ENCODE measurements around the gene RPS8. TPM values are rescaled to one million over a fixed set of nuclear protein-coding genes. Genes with fewer than 3 reads are reported as not detected.
"Not testable (repeated sequence)": the region's sequence is repeated elsewhere in the genome, so short reads cannot be mapped to it uniquely, and the experiment has no call there.

The RPS8 gene
- polyA plus RNA-seq, 1 donor = 1,947 TPM

- no peak for DNase-seq
Observed at GRCh38 chr1:44817307-44817706, 42.0 kb downstream of the RPS8 start.

- no peak for DNase-seq
Observed at GRCh38 chr1:44817771-44818495, 42.6 kb downstream of the RPS8 start.

- no peak for DNase-seq
Observed at GRCh38 chr1:44819196-44819607, 43.9 kb downstream of the RPS8 start.

GRCh38 chr1:44819608-44820327, 44.4 kb downstream of the RPS8 start:
- no peak for DNase-seq

- DNase-seq = no peak
Observed at GRCh38 chr1:44820328-44821239, 45.2 kb downstream of the RPS8 start.

- DNase-seq = no peak
Observed at GRCh38 chr1:44821240-44821715, 45.9 kb downstream of the RPS8 start.

GRCh38 chr1:44822131-44822701, 46.9 kb downstream of the RPS8 start:
- DNase-seq = no peak

- DNase-seq = no peak
Observed at GRCh38 chr1:44822981-44823451, 47.7 kb downstream of the RPS8 start.

GRCh38 chr1:44824392-44824791, 49.1 kb downstream of the RPS8 start:
- DNase-seq = not testable (repeated sequence)

- DNase-seq = no peak
Observed at GRCh38 chr1:44826375-44827196, 51.2 kb downstream of the RPS8 start.

- DNase-seq = no peak
Observed at GRCh38 chr1:44827197-44828002, 52.1 kb downstream of the RPS8 start.

- DNase-seq = no peak
Observed at GRCh38 chr1:44828003-44828651, 52.8 kb downstream of the RPS8 start.

Other genes with a start within 250 kb of the RPS8 start
- gene TMEM53, start 101.1 kb upstream of the RPS8 start, polyA plus RNA-seq (ENCODE audit: insufficient read length) = 11.7 TPM
- 7.3 TPM for gene ARMH1, start 100.8 kb upstream of the RPS8 start, polyA plus RNA-seq (ENCODE audit: insufficient read length)
- 1.9 TPM for gene RNU5D-1, start 44.4 kb upstream of the RPS8 start, polyA plus RNA-seq (ENCODE audit: insufficient read length)
- gene KIF2C, start 35.7 kb upstream of the RPS8 start, polyA plus RNA-seq (ENCODE audit: insufficient read length) = 38.8 TPM
- gene BEST4, start 12.6 kb downstream of the RPS8 start, polyA plus RNA-seq (ENCODE audit: insufficient read length) = 0.96 TPM
- 5.9 TPM for gene PLK3, start 24.8 kb downstream of the RPS8 start, polyA plus RNA-seq (ENCODE audit: insufficient read length)
- gene DYNLT4, start 31.8 kb downstream of the RPS8 start, polyA plus RNA-seq (ENCODE audit: insufficient read length) = not detected
- gene BTBD19, start 33.0 kb downstream of the RPS8 start, polyA plus RNA-seq (ENCODE audit: insufficient read length) = 20.9 TPM
- 5.4 TPM for gene PTCH2, start 67.7 kb downstream of the RPS8 start, polyA plus RNA-seq (ENCODE audit: insufficient read length)
- 38.6 TPM for gene EIF2B3, start 211.1 kb downstream of the RPS8 start, polyA plus RNA-seq (ENCODE audit: insufficient read length)
- gene HECTD3, start 235.8 kb downstream of the RPS8 start, polyA plus RNA-seq (ENCODE audit: insufficient read length) = 37.1 TPM
- gene UROD, start 236.7 kb downstream of the RPS8 start, polyA plus RNA-seq (ENCODE audit: insufficient read length) = 104 TPM